Measurements from ENCODE around the gene CLNK.
A peak's percentile ranks its signal among the peaks of the same experiment; 100 is the strongest.

The CLNK gene

GRCh38 chr4:10582951-10583350 is 101.6 kb downstream of the CLNK start:
- TF ChIP-seq CTCF (IDR thresholded peaks at IDR 0.05) (no peak), ZFX (IDR thresholded peaks at IDR 0.05; ENCODE audit: borderline replicate concordance) (no peak)
- H3K27ac ChIP-seq = no peak overlapping the region

GRCh38 chr4:10582059-10582686 is 102.4 kb downstream of the CLNK start:
- TF ChIP-seq ZFX (IDR thresholded peaks at IDR 0.05; ENCODE audit: borderline replicate concordance) (no peak), CTCF (IDR thresholded peaks at IDR 0.05) (peak; percentile 88)
- H3K27ac ChIP-seq = no peak overlapping the region

- H3K27ac ChIP-seq = no peak overlapping the region
- TF ChIP-seq CTCF (IDR thresholded peaks at IDR 0.05) (no peak), ZFX (IDR thresholded peaks at IDR 0.05; ENCODE audit: borderline replicate concordance) (no peak)
Measured at GRCh38 chr4:10581022-10581421, 103.5 kb downstream of the CLNK start.

- TF ChIP-seq CTCF (IDR thresholded peaks at IDR 0.05) (no peak), ZFX (IDR thresholded peaks at IDR 0.05; ENCODE audit: borderline replicate concordance) (no peak)
- H3K27ac ChIP-seq = no peak overlapping the region
Measured at GRCh38 chr4:10579648-10580047, 104.9 kb downstream of the CLNK start.

- H3K27ac ChIP-seq = no peak overlapping the region
- TF ChIP-seq CTCF (IDR thresholded peaks at IDR 0.05) (no peak), ZFX (IDR thresholded peaks at IDR 0.05; ENCODE audit: borderline replicate concordance) (no peak)
Measured at GRCh38 chr4:10577508-10578426, 106.8 kb downstream of the CLNK start.

- TF ChIP-seq ZFX (IDR thresholded peaks at IDR 0.05; ENCODE audit: borderline replicate concordance) (no peak), CTCF (IDR thresholded peaks at IDR 0.05) (no peak)
- H3K27ac ChIP-seq = no peak overlapping the region
Measured at GRCh38 chr4:10577018-10577417, 107.5 kb downstream of the CLNK start.

- no peak for TF ChIP-seq CTCF (IDR thresholded peaks at IDR 0.05)
- no peak for TF ChIP-seq ZFX (IDR thresholded peaks at IDR 0.05; ENCODE audit: borderline replicate concordance)
- H3K27ac ChIP-seq = no peak overlapping the region
Measured at GRCh38 chr4:10576236-10576635, 108.3 kb downstream of the CLNK start.

All from 22Rv1 (cell line).